ENCODE results near the gene TMEM181. TPM values are rescaled to one million over a fixed set of nuclear protein-coding genes. Genes with fewer than 3 reads are reported as not detected.

Gene TMEM181
- total RNA-seq, 1 donor from 2014 or later, result 42.2 TPM

GRCh38 chr6:158607411-158608170, 47.7 kb downstream of the TMEM181 start:
- H3K36me3 Mint-ChIP-seq (ENCODE audit: low read depth), result peaks cover 18% of the 10 kb centered on the region
- DNase-seq (ENCODE audit: low spot score), result no peak

GRCh38 chr6:158608221-158608620, 48.3 kb downstream of the TMEM181 start:
- peaks cover 15% of the 10 kb centered on the region for H3K36me3 Mint-ChIP-seq (ENCODE audit: low read depth)
- H3K27ac Mint-ChIP-seq (ENCODE audit: unreplicated experiment), result no peak overlapping the region
- TF ChIP-seq CTCF (IDR thresholded peaks at IDR 0.05), result no peak
- no peaks in the 10 kb centered on the region for H3K9me3 Mint-ChIP-seq (ENCODE audit: low read depth)
- no peak overlapping the region for H3K4me3 Mint-ChIP-seq (ENCODE audit: unreplicated experiment)
- H3K4me1 Mint-ChIP-seq (ENCODE audit: low read depth), result peaks cover 3% of the 10 kb centered on the region
- DNase-seq (ENCODE audit: low spot score), result no peak
- no peaks in the 10 kb centered on the region for H3K27me3 Mint-ChIP-seq (ENCODE audit: low read depth)

More at GRCh38 chr6:158607411-158608170, 47.7 kb downstream of the TMEM181 start:
- no peak for TF ChIP-seq CTCF (IDR thresholded peaks at IDR 0.05)
- Mint-ChIP-seq H3K4me1 (ENCODE audit: low read depth) (peaks cover 3% of the 10 kb centered on the region), H3K27me3 (ENCODE audit: low read depth) (no peaks in the 10 kb centered on the region), H3K27ac (ENCODE audit: unreplicated experiment) (no peak overlapping the region), H3K9me3 (ENCODE audit: low read depth) (no peaks in the 10 kb centered on the region), H3K4me3 (ENCODE audit: unreplicated experiment) (no peak overlapping the region)

GRCh38 chr6:158609455-158610155, 49.7 kb downstream of the TMEM181 start:
- Mint-ChIP-seq H3K27ac (ENCODE audit: unreplicated experiment) (no peak overlapping the region), H3K36me3 (ENCODE audit: low read depth) (peaks cover 17% of the 10 kb centered on the region), H3K9me3 (ENCODE audit: low read depth) (peaks cover 2% of the 10 kb centered on the region), H3K27me3 (ENCODE audit: low read depth) (no peaks in the 10 kb centered on the region), H3K4me3 (ENCODE audit: unreplicated experiment) (no peak overlapping the region), H3K4me1 (ENCODE audit: low read depth) (peaks cover 3% of the 10 kb centered on the region)
- no peak for DNase-seq (ENCODE audit: low spot score)
- TF ChIP-seq CTCF (IDR thresholded peaks at IDR 0.05), result no peak

GRCh38 chr6:158610319-158610968, 50.6 kb downstream of the TMEM181 start:
- H3K9me3 Mint-ChIP-seq (ENCODE audit: low read depth), result peaks cover 3% of the 10 kb centered on the region
- peaks cover 24% of the 10 kb centered on the region for H3K36me3 Mint-ChIP-seq (ENCODE audit: low read depth)
- no peak overlapping the region for H3K4me3 Mint-ChIP-seq (ENCODE audit: unreplicated experiment)

More at GRCh38 chr6:158610319-158610968, 50.6 kb downstream of the TMEM181 start:
- no peak for DNase-seq (ENCODE audit: low spot score)
- H3K4me1 Mint-ChIP-seq (ENCODE audit: low read depth), result peaks cover 3% of the 10 kb centered on the region
- no peak overlapping the region for H3K27ac Mint-ChIP-seq (ENCODE audit: unreplicated experiment)
- H3K27me3 Mint-ChIP-seq (ENCODE audit: low read depth), result no peaks in the 10 kb centered on the region
- no peak for TF ChIP-seq CTCF (IDR thresholded peaks at IDR 0.05)

Data from chondrocyte (in vitro differentiated cells).